Measurements from ENCODE around the gene WDR93.

WDR93 gene

GRCh38 chr15:89646416-89647141 lies 44.0 kb upstream of the WDR93 start:
- H3K4me2 ChIP-seq, result no peak overlapping the region

GRCh38 chr15:89647191-89647851 lies 43.3 kb upstream of the WDR93 start:
- Histone ChIP-seq H3K4me3 (IDR thresholded peaks at IDR 0.05; ENCODE audit: insufficient read depth, low read depth, low read length) (no peak overlapping the region), H3K4me1 (ENCODE audit: low read depth, poor library complexity, severe bottlenecking) (peaks cover 3% of the 10 kb centered on the region), H3K36me3 (ENCODE audit: insufficient read depth) (no peaks in the 10 kb centered on the region), H3K9ac (no peak overlapping the region), H3K27me3 (ENCODE audit: insufficient read depth, low read depth) (no peaks in the 10 kb centered on the region), H3K79me2 (ENCODE audit: insufficient read depth, low read depth) (no peaks in the 10 kb centered on the region), H3K4me2 (peak overlapping the region; percentile 76; the same call in 1 of the 2 replicates), H3K27ac (no peak overlapping the region), H2AFZ (ENCODE audit: low read depth) (peak overlapping the region; percentile 43; the same call in 1 of the 2 replicates), H4K20me1 (ENCODE audit: insufficient read depth) (no peaks in the 10 kb centered on the region)
- TF ChIP-seq CTCF (conservative IDR thresholded peaks at IDR 0.05; ENCODE audit: low read depth, low read length), result peak; percentile 86

More at GRCh38 chr15:89646416-89647141, 44.0 kb upstream of the WDR93 start:
- H3K4me1 ChIP-seq (ENCODE audit: low read depth, poor library complexity, severe bottlenecking), result peaks cover 3% of the 10 kb centered on the region
- H3K9ac ChIP-seq, result no peak overlapping the region
- no peak overlapping the region for H3K27ac ChIP-seq
- H3K4me3 ChIP-seq (IDR thresholded peaks at IDR 0.05; ENCODE audit: insufficient read depth, low read depth, low read length), result no peak overlapping the region
- H4K20me1 ChIP-seq (ENCODE audit: insufficient read depth), result no peaks in the 10 kb centered on the region
- no peak for TF ChIP-seq CTCF (conservative IDR thresholded peaks at IDR 0.05; ENCODE audit: low read depth, low read length)
- peak overlapping the region; percentile 43; the same call in 1 of the 2 replicates for H2AFZ ChIP-seq (ENCODE audit: low read depth)
- no peaks in the 10 kb centered on the region for H3K27me3 ChIP-seq (ENCODE audit: insufficient read depth, low read depth)
- H3K79me2 ChIP-seq (ENCODE audit: insufficient read depth, low read depth), result no peaks in the 10 kb centered on the region
- no peaks in the 10 kb centered on the region for H3K36me3 ChIP-seq (ENCODE audit: insufficient read depth)

GRCh38 chr15:89648106-89649012 lies 42.3 kb upstream of the WDR93 start:
- Histone ChIP-seq H3K27me3 (ENCODE audit: insufficient read depth, low read depth) (no peaks in the 10 kb centered on the region), H3K4me2 (no peak overlapping the region), H3K36me3 (ENCODE audit: insufficient read depth) (no peaks in the 10 kb centered on the region), H2AFZ (ENCODE audit: low read depth) (no peak overlapping the region), H3K4me3 (IDR thresholded peaks at IDR 0.05; ENCODE audit: insufficient read depth, low read depth, low read length) (no peak overlapping the region), H3K4me1 (ENCODE audit: low read depth, poor library complexity, severe bottlenecking) (peaks cover 3% of the 10 kb centered on the region), H3K27ac (no peak overlapping the region), H4K20me1 (ENCODE audit: insufficient read depth) (no peaks in the 10 kb centered on the region), H3K9ac (no peak overlapping the region), H3K79me2 (ENCODE audit: insufficient read depth, low read depth) (no peaks in the 10 kb centered on the region)
- TF ChIP-seq CTCF (conservative IDR thresholded peaks at IDR 0.05; ENCODE audit: low read depth, low read length), result no peak

GRCh38 chr15:89649013-89649625 lies 41.5 kb upstream of the WDR93 start:
- Histone ChIP-seq H3K4me3 (IDR thresholded peaks at IDR 0.05; ENCODE audit: insufficient read depth, low read depth, low read length) (no peak overlapping the region), H3K27me3 (ENCODE audit: insufficient read depth, low read depth) (no peaks in the 10 kb centered on the region), H4K20me1 (ENCODE audit: insufficient read depth) (no peaks in the 10 kb centered on the region), H2AFZ (ENCODE audit: low read depth) (no peak overlapping the region), H3K36me3 (ENCODE audit: insufficient read depth) (no peaks in the 10 kb centered on the region), H3K27ac (no peak overlapping the region), H3K79me2 (ENCODE audit: insufficient read depth, low read depth) (no peaks in the 10 kb centered on the region), H3K4me1 (ENCODE audit: low read depth, poor library complexity, severe bottlenecking) (peaks cover 3% of the 10 kb centered on the region), H3K4me2 (no peak overlapping the region), H3K9ac (no peak overlapping the region)
- no peak for TF ChIP-seq CTCF (conservative IDR thresholded peaks at IDR 0.05; ENCODE audit: low read depth, low read length)

Measured in KMS-11 (cell line).